ENCODE results near the gene USH1C. TPM values are rescaled to one million over a fixed set of nuclear protein-coding genes. Genes with fewer than 3 reads are reported as not detected.

Gene USH1C
- total and polyA plus RNA-seq, 2 of the 13 experiments (the other 11 are each of a cell fraction or from before 2014, with no cell fraction given): not detected

DNA sequence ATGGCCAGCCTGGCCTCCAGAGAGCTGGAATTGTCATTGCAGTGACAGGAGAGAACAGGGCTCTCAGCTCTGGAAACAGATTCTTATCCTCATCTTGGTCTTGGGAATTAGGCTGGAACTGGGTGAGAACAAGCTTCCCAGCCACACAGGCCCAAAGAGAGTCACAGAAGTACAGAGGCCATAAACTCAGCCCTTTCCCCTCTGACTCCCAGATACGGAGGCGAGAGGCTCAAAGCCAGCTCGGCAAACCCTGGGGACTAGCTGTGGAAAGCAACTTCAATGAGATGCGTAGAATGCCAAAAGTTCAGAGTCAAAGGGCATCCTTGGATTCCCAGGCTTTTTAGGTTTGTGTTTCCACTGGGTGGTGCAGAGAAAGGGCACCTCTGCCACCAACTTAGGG is 53.3 kb downstream of the USH1C start:
- FAIRE-seq (no peak), ATAC-seq (no peak), DNase-seq (ENCODE audit: low spot score) (no peak)
- H3K9ac ChIP-seq (ENCODE audit: insufficient read depth, low read depth, low read length): no peak overlapping the region
- peaks cover 1 to 44% of the 10 kb centered on the region in 2 experiments; a peak in 3 of 5 replicates for H3K27me3 ChIP-seq (ENCODE audit: control insufficient read depth in 1 of 2, insufficient read depth in 2 of 2, low read length in 2 of 2)
- WGBS (ENCODE audit: low lambda C conversion rate): 57% methylated on average over 4 of the region's 4 CpGs
- in situ Hi-C loops (cut with HindIII; ENCODE audit: extremely low pct_ligation_motif_present, low pct_unique_long_range_greater_than_20kb) (no loop called here), intact Hi-C loops (cut with micrococcal nuclease; ENCODE audit: unreplicated experiment) (no loop called here)
- POLR2A ChIA-PET: no interaction called here
- TF ChIP-seq SMYD3 (CRISPR knock-in tag; IDR thresholded peaks at IDR 0.05): no peak
- TF ChIP-seq JUNB (CRISPR knock-in tag; IDR thresholded peaks at IDR 0.05; ENCODE audit: borderline replicate concordance): no peak
- TF ChIP-seq DR1 (CRISPR knock-in tag; IDR thresholded peaks at IDR 0.05): no peak
- no peak for TF ChIP-seq AGO2 (optimal IDR thresholded peaks at IDR 0.05; ENCODE audit: low read depth, low read length)
- no peak for TF ChIP-seq SIX1 (CRISPR knock-in tag; IDR thresholded peaks at IDR 0.05; ENCODE audit: borderline replicate concordance)
- no peak for TF ChIP-seq SNAPC2 (CRISPR knock-in tag; IDR thresholded peaks at IDR 0.05)
- no peak for TF ChIP-seq SUZ12 (IDR thresholded peaks at IDR 0.05; ENCODE audit: low read depth, low read length)
- no peak for TF ChIP-seq ZNF136 (CRISPR knock-in tag; IDR thresholded peaks at IDR 0.05; ENCODE audit: low read depth)
- no peak for TF ChIP-seq FOXK1 (CRISPR knock-in tag; IDR thresholded peaks at IDR 0.05; ENCODE audit: borderline replicate concordance, low read depth)
- no peak overlapping the region for H3K4me3 ChIP-seq (replicated peaks in 1 of 3; ENCODE audit: insufficient read depth in 1 of 3, low read depth in 2 of 3, low read length in 3 of 3)
- H3K4me1 ChIP-seq (ENCODE audit: insufficient read depth, low read length): peaks cover 9% of the 10 kb centered on the region
- no peak overlapping the region for H3K4me2 ChIP-seq (ENCODE audit: low read depth, low read length)
- no peak overlapping the region for H2AFZ ChIP-seq (ENCODE audit: low read length)
- H3K36me3 ChIP-seq (replicated peaks in 1 of 2; ENCODE audit: control insufficient read depth in 1 of 2, insufficient read depth in 2 of 2, low read length in 2 of 2): no peaks in the 10 kb centered on the region
- H3K79me2 ChIP-seq (ENCODE audit: insufficient read depth, low read length): no peaks in the 10 kb centered on the region
- no TSS peak for BruUV-seq (replicated peaks)
- no peak overlapping the region for H3K27ac ChIP-seq (ENCODE audit: extremely low read length, insufficient read depth, low read length)
- H4K20me1 ChIP-seq (ENCODE audit: insufficient read depth, low read length): no peaks in the 10 kb centered on the region
- H3K9me3 ChIP-seq (ENCODE audit: low read length): no peaks in the 10 kb centered on the region
- CTCF ChIA-PET (ENCODE audit: low intra/inter-chr PET ratio, low total read pairs): no interaction called here

GRCh38 chr11:17490232-17490631 is 54.0 kb downstream of the USH1C start:
- Histone ChIP-seq H3K36me3 (replicated peaks in 1 of 2; ENCODE audit: control insufficient read depth in 1 of 2, insufficient read depth in 2 of 2, low read length in 2 of 2) (no peaks in the 10 kb centered on the region), H3K79me2 (ENCODE audit: insufficient read depth, low read length) (no peaks in the 10 kb centered on the region), H4K20me1 (ENCODE audit: insufficient read depth, low read length) (no peaks in the 10 kb centered on the region), H2AFZ (ENCODE audit: low read length) (no peak overlapping the region), H3K4me3 (replicated peaks in 1 of 3; ENCODE audit: insufficient read depth in 1 of 3, low read depth in 2 of 3, low read length in 3 of 3) (no peak overlapping the region), H3K4me1 (ENCODE audit: insufficient read depth, low read length) (peaks cover 11% of the 10 kb centered on the region), H3K4me2 (ENCODE audit: low read depth, low read length) (no peak overlapping the region), H3K27ac (ENCODE audit: extremely low read length, insufficient read depth, low read length) (no peak overlapping the region), H3K9ac (ENCODE audit: insufficient read depth, low read depth, low read length) (no peak overlapping the region), H3K27me3 (ENCODE audit: control insufficient read depth in 1 of 2, insufficient read depth in 2 of 2, low read length in 2 of 2) (peaks cover 1 to 41% of the 10 kb centered on the region in 2 experiments; a peak in 3 of 5 replicates), H3K9me3 (ENCODE audit: low read length) (no peaks in the 10 kb centered on the region)
- CTCF ChIA-PET (ENCODE audit: low intra/inter-chr PET ratio, low total read pairs): no interaction called here
- POLR2A ChIA-PET: no interaction called here
- intact Hi-C loops (cut with micrococcal nuclease; ENCODE audit: unreplicated experiment) (no loop called here), in situ Hi-C loops (cut with HindIII; ENCODE audit: extremely low pct_ligation_motif_present, low pct_unique_long_range_greater_than_20kb) (no loop called here)
- BruUV-seq (replicated peaks): no TSS peak
- 49% methylated on average over 6 of the region's 6 CpGs for WGBS (ENCODE audit: low lambda C conversion rate)
- no peak for FAIRE-seq
- no peak for ATAC-seq
- DNase-seq (ENCODE audit: low spot score): no peak
- no peak for TF ChIP-seq RELA (CRISPR knock-in tag; IDR thresholded peaks at IDR 0.05)
- TF ChIP-seq, protein P1, sequence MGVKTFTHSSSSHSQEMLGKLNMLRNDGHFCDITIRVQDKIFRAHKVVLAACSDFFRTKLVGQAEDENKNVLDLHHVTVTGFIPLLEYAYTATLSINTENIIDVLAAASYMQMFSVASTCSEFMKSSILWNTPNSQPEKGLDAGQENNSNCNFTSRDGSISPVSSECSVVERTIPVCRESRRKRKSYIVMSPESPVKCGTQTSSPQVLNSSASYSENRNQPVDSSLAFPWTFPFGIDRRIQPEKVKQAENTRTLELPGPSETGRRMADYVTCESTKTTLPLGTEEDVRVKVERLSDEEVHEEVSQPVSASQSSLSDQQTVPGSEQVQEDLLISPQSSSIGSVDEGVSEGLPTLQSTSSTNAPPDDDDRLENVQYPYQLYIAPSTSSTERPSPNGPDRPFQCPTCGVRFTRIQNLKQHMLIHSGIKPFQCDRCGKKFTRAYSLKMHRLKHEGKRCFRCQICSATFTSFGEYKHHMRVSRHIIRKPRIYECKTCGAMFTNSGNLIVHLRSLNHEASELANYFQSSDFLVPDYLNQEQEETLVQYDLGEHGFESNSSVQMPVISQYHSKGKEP (CRISPR knock-in tag; IDR thresholded peaks at IDR 0.05): no peak
- no peak for TF ChIP-seq RFX3 (CRISPR knock-in tag; IDR thresholded peaks at IDR 0.05)
- no peak for TF ChIP-seq RFX1 (IDR thresholded peaks at IDR 0.05)
- TF ChIP-seq EED (CRISPR knock-in tag; IDR thresholded peaks at IDR 0.05): no peak
- TF ChIP-seq EHMT2 (IDR thresholded peaks at IDR 0.05; ENCODE audit: borderline replicate concordance, low read depth, low read length): no peak
- TF ChIP-seq, protein P2, sequence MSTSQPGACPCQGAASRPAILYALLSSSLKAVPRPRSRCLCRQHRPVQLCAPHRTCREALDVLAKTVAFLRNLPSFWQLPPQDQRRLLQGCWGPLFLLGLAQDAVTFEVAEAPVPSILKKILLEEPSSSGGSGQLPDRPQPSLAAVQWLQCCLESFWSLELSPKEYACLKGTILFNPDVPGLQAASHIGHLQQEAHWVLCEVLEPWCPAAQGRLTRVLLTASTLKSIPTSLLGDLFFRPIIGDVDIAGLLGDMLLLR (CRISPR knock-in tag; IDR thresholded peaks at IDR 0.05): no peak
- no peak for TF ChIP-seq TSC22D2 (CRISPR knock-in tag; IDR thresholded peaks at IDR 0.05; ENCODE audit: borderline replicate concordance)
- no peak for TF ChIP-seq ZNF563 (CRISPR knock-in tag; IDR thresholded peaks at IDR 0.05)
- no peak for TF ChIP-seq ZBTB25 (CRISPR knock-in tag; IDR thresholded peaks at IDR 0.05)
